Activated CD8-positive, alpha-beta memory T cell treated with anti-CD3 and anti-CD28 coated beads for 48 hours (primary cell): ENCODE data around the gene C20orf204.
"Not testable (repeated sequence)": the region's sequence is repeated elsewhere in the genome, so short reads cannot be mapped to it uniquely, and the experiment has no call there.

ENCODE experiments used
- DNase-seq, 3 experiments: peaks; one replicate each; pipeline ENCODE4 v3.0.0-alpha.2; 2020; ENCODE audit warnings: low read depth in 2 of 3, low spot score in 2 of 3

C20orf204 gene

GRCh38 chr20:64082126-64082731, 46.2 kb downstream of the C20orf204 start:
- no peak for DNase-seq

GRCh38 chr20:64082820-64083377, 46.9 kb downstream of the C20orf204 start:
- DNase-seq, result no peak

- DNase-seq, result peak in 1 of 3 experiments; percentile 36
Observed at GRCh38 chr20:64083378-64083803, 47.4 kb downstream of the C20orf204 start.

GRCh38 chr20:64083804-64084684, 48.1 kb downstream of the C20orf204 start, which contains the start of gene LKAAEAR1:
Gene LKAAEAR1, minus strand, starts transcription at chr20:64084398. Its CDS starts 179 bp downstream, at chr20:64084219.
- DNase-seq, result no peak

- no peak for DNase-seq
Observed at GRCh38 chr20:64084685-64085152, 48.7 kb downstream of the C20orf204 start.

GRCh38 chr20:64086801-64087200, 50.8 kb downstream of the C20orf204 start:
- no peak for DNase-seq

- DNase-seq, result not testable (repeated sequence)
Observed at GRCh38 chr20:64087226-64087825, 51.3 kb downstream of the C20orf204 start.

GRCh38 chr20:64088586-64088985, 52.6 kb downstream of the C20orf204 start:
- not testable (repeated sequence) for DNase-seq
